ENCODE measurements around the gene IER2. TPM values are rescaled to one million over a fixed set of nuclear protein-coding genes. Genes with fewer than 3 reads are reported as not detected.

IER2 gene
- total and polyA plus RNA-seq, 2 of the 8 experiments (the other 6 are each of a cell fraction or from before 2014, with no cell fraction given), result 84.5 to 138 TPM

DNA sequence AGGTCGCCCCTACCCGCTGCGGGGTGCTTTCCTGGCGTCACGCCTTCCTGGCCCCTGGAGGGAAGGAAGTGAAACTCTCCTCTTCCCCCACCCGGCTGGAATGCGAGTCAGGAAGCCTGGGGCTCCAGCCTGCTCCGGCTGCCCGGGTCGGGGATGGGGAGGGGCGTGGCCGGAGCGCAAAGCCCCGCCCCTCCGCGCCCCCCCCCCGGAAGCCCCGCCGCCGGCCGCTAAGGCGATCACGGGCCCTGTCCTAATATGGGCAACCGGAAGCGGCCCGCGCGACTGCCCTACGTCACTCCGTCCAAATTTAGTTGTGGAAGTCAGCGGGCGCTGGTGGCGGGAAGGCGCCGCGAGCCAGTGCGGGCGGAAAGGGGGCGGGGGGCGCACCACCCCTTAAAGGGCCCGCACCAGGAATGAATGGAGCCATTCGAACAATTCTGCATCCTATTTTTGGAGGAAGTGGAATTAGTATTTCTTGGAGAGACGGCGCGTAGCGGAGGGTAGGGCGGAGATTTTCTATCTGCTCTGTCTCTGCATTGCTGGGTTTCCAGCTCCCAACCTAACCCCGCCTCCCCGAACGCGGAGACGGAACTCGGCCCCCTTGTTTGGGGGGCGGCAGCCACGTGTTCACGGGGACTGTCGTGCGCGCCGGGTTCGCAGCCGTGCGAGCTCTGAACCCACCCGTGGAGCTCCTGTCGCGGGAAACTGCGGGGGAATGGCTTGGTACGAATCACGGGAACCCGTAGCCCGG is 1.6 kb downstream of the IER2 start (continued):
- no peak for TF ChIP-seq MAFK (IDR thresholded peaks at IDR 0.05; ENCODE audit: low read depth, low read length)

All from H1 (cell line).